GM18870 (cell line): ENCODE measurements around the gene KCND2.
"Not testable (repeated sequence)": the region's sequence is repeated elsewhere in the genome, so short reads cannot be mapped to it uniquely, and the experiment has no call there.

Experiments used
- ATAC-seq: cut with Tn5 transposase; IDR thresholded peaks from one replicate; pipeline ENCODE4 v1.9.1; 2021; ENCODE audit warnings: moderate library complexity; ENCODE audit not compliant: unreplicated experiment

KCND2 gene

DNA sequence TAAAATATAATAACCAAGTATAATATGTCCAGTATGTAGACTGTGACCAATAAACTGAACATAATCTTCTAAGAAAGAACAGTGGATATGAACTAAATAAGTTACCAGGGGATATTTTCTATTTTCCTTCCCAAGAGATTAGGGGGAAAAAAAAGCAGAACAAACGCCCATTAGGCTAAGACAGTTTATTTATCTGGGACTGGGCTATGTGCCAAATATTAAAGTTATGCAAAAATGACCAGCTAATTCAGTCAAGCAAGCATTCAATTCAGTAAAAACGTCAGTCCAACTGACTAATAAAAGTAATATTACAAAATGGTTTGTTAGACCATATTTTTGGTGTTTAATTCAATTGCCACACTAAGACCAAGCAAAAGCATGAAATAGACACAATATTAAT lies 462.8 kb downstream of the KCND2 start:
- ATAC-seq, result no peak

DNA sequence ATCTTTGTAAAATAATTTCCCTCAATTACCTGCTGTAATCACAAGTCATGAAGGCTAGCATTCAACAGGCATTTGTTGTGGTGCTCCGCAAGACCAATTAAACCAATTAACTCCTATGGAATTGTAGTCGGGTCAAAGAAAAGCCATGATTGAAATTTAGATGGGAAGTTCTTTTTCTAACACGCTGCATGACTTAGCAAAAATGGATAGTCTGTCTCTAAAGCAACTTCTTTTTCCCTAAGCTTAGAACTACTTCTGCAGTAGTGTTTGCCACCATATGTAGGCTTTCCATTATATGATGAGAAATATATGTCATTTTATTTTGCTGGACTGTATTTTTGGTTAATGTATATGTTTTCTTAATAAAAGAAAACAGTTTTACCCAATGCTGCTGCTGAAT lies 465.8 kb downstream of the KCND2 start:
- no peak for ATAC-seq

- no peak for ATAC-seq
Measured at GRCh38 chr7:120740348-120740747, 467.4 kb downstream of the KCND2 start.

DNA sequence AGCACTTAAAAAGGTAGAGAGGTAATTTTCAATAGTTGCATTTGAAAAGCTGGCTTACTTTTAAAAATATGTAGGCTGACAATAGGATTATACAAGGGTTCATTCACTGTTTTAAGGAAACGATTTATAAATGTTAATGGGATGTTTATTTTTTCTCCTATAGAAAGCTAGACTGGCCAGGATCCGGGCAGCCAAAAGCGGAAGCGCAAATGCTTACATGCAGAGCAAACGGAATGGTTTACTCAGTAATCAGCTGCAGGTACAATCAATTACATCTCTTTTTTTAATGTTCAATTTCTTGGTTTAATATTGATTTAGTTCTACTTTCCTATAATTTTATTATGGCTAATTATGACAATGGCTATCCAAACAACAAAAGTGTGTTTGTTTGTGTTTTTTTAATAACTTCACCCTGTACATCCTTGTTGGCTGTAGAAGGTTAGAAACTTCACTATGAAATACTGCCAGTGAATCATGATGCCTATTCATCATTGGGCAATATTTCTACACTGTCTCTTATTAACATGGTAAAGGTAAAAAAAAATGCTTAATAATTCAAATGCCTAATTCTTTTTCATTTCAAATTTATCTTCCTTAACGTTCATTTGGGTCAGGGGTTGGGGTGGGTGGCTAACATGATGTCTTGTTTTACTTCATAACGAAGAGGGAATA lies 468.5 kb downstream of the KCND2 start:
- ATAC-seq, result no peak

GRCh38 chr7:120742372-120742771 lies 469.4 kb downstream of the KCND2 start:
- no peak for ATAC-seq

- no peak for ATAC-seq
Measured at GRCh38 chr7:120743128-120743527, 470.2 kb downstream of the KCND2 start.

GRCh38 chr7:120760050-120760449 lies 487.1 kb downstream of the KCND2 start:
- peak; percentile 92 for ATAC-seq

DNA sequence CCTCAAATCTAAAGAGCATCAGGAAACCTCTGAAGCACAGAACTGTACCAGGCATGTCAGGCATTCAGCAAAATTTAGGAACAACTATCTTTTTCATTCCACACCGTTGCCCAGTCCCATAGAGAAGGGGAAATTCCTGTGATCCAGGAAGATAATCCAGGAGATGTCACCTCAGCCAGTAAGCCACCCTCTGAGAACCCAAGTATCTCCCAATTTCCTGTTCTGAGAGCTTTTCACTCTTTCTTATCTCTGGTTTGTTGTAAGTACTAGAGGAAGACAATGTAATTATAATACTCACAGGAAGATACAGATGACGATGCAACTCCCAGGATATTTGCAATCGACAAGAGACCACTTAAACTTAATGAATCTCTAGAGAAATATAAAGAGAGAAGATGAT lies 487.9 kb downstream of the KCND2 start:
- no peak for ATAC-seq

DNA sequence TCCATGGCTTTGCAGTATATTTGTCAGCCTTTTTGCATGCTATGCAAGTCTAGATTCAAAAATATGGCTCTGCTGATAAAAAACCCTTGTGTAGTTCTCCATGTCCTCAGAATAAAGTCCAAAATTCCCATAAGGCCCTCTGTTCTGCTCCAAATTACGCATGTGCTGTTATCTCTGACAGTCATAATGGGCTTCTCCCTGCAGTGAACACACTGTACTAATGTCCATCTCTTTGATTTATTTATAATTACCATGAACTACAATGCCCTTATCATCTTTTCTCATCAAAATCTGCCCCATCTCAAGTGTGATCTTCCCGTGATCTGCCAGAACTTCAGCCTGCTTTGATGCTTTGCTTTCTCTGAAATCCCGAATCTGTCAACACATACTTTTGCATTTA lies 497.2 kb downstream of the KCND2 start:
- ATAC-seq, result no peak

GRCh38 chr7:120774481-120774880 lies 501.5 kb downstream of the KCND2 start:
- ATAC-seq, result no peak

GRCh38 chr7:120775755-120776154 lies 502.8 kb downstream of the KCND2 start:
- ATAC-seq, result no peak

DNA sequence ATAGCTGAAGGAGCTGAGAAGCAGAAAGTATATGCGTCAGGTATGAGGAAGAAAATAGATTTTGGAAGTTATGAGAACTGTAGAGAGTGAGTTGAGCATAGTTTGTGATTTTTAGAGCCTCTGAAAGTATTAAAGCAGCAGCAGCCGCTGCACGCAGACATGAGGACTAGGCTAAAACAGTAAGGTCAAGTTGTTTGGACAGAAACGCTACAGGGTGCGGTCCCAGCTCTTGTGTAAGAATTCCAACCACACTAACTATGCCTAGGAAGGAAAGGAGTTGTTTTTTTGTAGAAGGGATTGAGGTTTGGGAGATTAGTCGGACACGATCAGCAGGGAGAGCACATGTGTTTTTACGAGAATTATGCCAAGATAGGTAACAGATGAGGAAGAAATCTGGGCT lies 506.1 kb downstream of the KCND2 start:
- ATAC-seq, result not testable (repeated sequence)

GRCh38 chr7:120780451-120780850 lies 507.5 kb downstream of the KCND2 start:
- ATAC-seq, result not testable (repeated sequence)

- ATAC-seq, result no peak
Measured at GRCh38 chr7:120780938-120781337, 508.0 kb downstream of the KCND2 start.

DNA sequence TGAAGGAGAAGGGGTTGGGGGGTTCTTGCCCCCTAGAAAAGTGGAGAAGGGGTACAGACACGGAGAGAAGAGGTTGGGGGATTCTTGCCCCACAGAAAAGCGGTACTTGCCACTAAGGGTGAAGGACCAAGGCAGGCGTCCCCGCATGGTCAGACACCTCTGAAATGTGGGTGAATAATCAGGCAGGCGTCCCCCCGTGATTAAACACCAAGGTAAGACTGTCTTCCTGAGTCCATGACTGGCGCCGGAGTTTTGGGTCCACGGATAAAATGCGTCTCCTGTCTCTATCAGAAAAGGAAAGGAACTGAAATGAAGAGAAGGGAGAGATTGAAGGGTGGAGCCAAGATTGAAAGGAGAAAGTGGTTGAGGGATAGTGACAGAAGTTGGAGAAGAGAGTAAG lies 508.9 kb downstream of the KCND2 start:
- not testable (repeated sequence) for ATAC-seq

GRCh38 chr7:120783273-120783672 lies 510.3 kb downstream of the KCND2 start:
- ATAC-seq, result no peak

DNA sequence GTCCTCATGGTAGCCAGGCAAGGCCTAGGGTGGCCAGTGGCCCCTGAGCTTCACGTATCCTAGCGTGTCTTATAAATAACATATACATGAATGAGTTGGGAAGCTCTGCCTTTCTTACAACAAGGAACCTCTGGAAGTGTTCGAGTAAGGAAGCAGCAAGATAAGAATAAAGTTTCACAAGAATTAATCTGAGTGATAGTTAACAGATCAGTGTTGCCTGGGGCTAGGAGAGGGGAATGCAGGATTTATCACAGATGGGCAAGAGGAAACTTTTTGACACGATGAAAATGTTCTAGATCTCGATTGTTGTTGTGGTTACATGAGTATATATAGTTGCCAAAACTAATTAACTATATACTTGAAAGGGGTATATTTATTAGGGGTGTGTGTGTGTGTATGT lies 510.7 kb downstream of the KCND2 start:
- ATAC-seq, result no peak

GRCh38 chr7:120785095-120785494 lies 512.1 kb downstream of the KCND2 start:
- ATAC-seq, result no peak

GRCh38 chr7:120792091-120792860 lies 519.3 kb downstream of the KCND2 start:
- peak; percentile 77 for ATAC-seq

GRCh38 chr7:120792861-120793130 lies 519.8 kb downstream of the KCND2 start:
- ATAC-seq, result no peak

GRCh38 chr7:120793213-120793936 lies 520.4 kb downstream of the KCND2 start:
- ATAC-seq, result no peak

DNA sequence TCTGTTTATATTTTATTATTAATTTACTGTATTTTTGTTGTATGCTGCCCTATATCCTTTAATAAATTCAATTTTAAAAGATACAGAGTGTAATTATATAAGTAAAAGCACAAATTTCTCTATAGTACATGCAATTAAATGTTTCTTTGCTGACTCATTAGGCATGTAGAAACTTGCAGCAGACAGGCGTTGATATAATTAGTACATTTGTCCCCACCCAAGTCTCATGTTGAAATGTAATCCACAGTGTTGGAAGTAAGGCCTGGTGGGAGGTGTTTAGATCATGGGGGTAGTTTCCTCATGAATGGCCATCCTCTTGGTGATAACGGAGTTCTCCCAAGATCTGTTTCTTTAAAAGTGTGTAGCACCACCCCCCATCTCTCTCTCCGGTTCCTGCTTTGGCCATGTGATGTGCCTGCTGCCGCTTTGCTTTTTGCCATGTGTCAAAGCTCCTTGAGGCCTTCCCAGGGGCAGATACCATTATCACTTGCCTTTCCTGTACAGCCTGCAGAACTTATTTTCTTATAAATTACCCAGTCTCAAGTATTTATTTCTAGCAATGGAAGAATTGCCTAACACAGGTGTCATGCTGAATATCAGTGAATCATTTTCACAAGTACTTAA lies 521.2 kb downstream of the KCND2 start:
- no peak for ATAC-seq
